DOHH2 (cell line): Measurements from ENCODE around the gene SEC16A.

Experiments used
- EZH2phosphoT487 ChIP-seq: fragments of 200-600 bp; sonication (generic); IDR thresholded peaks from 2 replicates; pipeline ENCODE4 v1.6.1; 2017; ENCODE audit warnings: borderline replicate concordance, mild to moderate bottlenecking, antibody characterized with exemption, low read length, moderate library complexity, mixed read lengths
- TF ChIP-seq, protein P1 (sequence below): fragments of 200-600 bp; sonication (generic); IDR thresholded peaks from one replicate; pipeline ENCODE4 v1.5.1; 2014; ENCODE audit warnings: antibody characterized with exemption, mild to moderate bottlenecking, low read depth, low read length; ENCODE audit not compliant: poor library complexity, severe bottlenecking

GRCh38 chr9:136516191-136516654 is 33.4 kb upstream of the SEC16A start:
- TF ChIP-seq EZH2phosphoT487 = no peak
- TF ChIP-seq, protein P1, sequence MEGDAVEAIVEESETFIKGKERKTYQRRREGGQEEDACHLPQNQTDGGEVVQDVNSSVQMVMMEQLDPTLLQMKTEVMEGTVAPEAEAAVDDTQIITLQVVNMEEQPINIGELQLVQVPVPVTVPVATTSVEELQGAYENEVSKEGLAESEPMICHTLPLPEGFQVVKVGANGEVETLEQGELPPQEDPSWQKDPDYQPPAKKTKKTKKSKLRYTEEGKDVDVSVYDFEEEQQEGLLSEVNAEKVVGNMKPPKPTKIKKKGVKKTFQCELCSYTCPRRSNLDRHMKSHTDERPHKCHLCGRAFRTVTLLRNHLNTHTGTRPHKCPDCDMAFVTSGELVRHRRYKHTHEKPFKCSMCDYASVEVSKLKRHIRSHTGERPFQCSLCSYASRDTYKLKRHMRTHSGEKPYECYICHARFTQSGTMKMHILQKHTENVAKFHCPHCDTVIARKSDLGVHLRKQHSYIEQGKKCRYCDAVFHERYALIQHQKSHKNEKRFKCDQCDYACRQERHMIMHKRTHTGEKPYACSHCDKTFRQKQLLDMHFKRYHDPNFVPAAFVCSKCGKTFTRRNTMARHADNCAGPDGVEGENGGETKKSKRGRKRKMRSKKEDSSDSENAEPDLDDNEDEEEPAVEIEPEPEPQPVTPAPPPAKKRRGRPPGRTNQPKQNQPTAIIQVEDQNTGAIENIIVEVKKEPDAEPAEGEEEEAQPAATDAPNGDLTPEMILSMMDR = no peak
